HG03520 (cell line): ENCODE data around the gene MAP2.
"Not testable (repeated sequence)": the region's sequence is repeated elsewhere in the genome, so short reads cannot be mapped to it uniquely, and the experiment has no call there.

Source experiments
- ATAC-seq: cut with Tn5 transposase; IDR thresholded peaks from one replicate; pipeline ENCODE4 v1.9.1; 2021; ENCODE audit warnings: mild to moderate bottlenecking, moderate library complexity; ENCODE audit not compliant: unreplicated experiment

MAP2 gene

GRCh38 chr2:209581040-209581439 is 157.2 kb downstream of the MAP2 start:
- no peak for ATAC-seq

- no peak for ATAC-seq
Measured at GRCh38 chr2:209582281-209582680, 158.4 kb downstream of the MAP2 start.

- ATAC-seq = no peak
Measured at GRCh38 chr2:209584472-209584871, 160.6 kb downstream of the MAP2 start.

- ATAC-seq = no peak
Measured at GRCh38 chr2:209584915-209585314, 161.1 kb downstream of the MAP2 start.

GRCh38 chr2:209591021-209591420 is 167.2 kb downstream of the MAP2 start:
- ATAC-seq = no peak

- ATAC-seq = no peak
Measured at GRCh38 chr2:209592106-209592505, 168.3 kb downstream of the MAP2 start.

GRCh38 chr2:209593930-209594329 is 170.1 kb downstream of the MAP2 start:
- no peak for ATAC-seq

- ATAC-seq = no peak
Measured at GRCh38 chr2:209596262-209596661, 172.4 kb downstream of the MAP2 start.

GRCh38 chr2:209598227-209598626 is 174.4 kb downstream of the MAP2 start:
- not testable (repeated sequence) for ATAC-seq

GRCh38 chr2:209600341-209601171 is 176.7 kb downstream of the MAP2 start:
- no peak for ATAC-seq

GRCh38 chr2:209601497-209601896 is 177.7 kb downstream of the MAP2 start:
- no peak for ATAC-seq

- ATAC-seq = no peak
Measured at GRCh38 chr2:209602259-209602658, 178.4 kb downstream of the MAP2 start.

GRCh38 chr2:209609531-209609930 is 185.7 kb downstream of the MAP2 start:
- ATAC-seq = no peak

GRCh38 chr2:209610631-209611030 is 186.8 kb downstream of the MAP2 start:
- ATAC-seq = no peak

- no peak for ATAC-seq
Measured at GRCh38 chr2:209613649-209614305, 189.9 kb downstream of the MAP2 start.

GRCh38 chr2:209614690-209615369 is 191.0 kb downstream of the MAP2 start:
- no peak for ATAC-seq

GRCh38 chr2:209619782-209620181 is 195.9 kb downstream of the MAP2 start:
- peak; percentile 80 for ATAC-seq

- ATAC-seq = no peak
Measured at GRCh38 chr2:209624192-209624938, 200.5 kb downstream of the MAP2 start.

- no peak for ATAC-seq
Measured at GRCh38 chr2:209629597-209629996, 205.8 kb downstream of the MAP2 start.

- ATAC-seq = no peak
Measured at GRCh38 chr2:209633911-209634310, 210.1 kb downstream of the MAP2 start.

GRCh38 chr2:209636076-209636475 is 212.2 kb downstream of the MAP2 start:
- no peak for ATAC-seq
